ENCODE measurements around the gene AHI1. TPM values are rescaled to one million over a fixed set of nuclear protein-coding genes. Genes with fewer than 3 reads are reported as not detected.
"Not testable (repeated sequence)": the region's sequence is repeated elsewhere in the genome, so short reads cannot be mapped to it uniquely, and the experiment has no call there.

The AHI1 gene
- total RNA-seq, 1 donor from 2014 or later: 5.4 TPM

DNA sequence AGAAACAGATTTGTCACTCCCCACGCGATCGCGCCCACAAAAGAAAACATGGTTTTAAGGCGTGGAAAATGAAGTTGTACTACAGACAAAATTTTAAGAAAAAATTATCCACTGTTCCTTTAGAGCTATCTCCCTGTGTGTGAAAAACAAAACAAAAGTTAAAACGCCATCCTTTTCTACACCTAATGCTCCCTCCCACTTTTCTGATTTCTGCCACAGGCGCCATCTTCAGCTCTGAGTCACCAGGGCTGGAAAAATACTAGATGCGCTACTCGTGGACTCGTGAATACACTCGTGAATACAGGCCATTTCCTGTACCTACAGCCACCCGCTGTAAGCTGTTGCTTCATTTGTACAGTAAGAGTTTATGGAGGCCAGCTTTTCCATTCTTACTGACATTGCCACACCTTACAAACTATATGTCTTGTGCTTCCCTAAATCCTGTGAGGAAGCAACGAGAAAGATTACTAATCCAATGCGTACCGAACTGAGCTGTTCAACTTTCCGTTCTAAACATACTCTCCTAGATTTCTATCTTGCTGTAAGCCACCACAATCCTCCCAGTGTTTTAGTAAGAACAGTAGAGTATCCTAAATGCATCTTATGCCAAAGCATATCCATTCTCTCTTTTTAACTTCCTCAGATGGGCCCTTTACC, 773 bp upstream of the AHI1 start:
- Histone ChIP-seq H3K4me1 (peaks cover 0 to 2% of the 10 kb centered on the region in 2 donors), H3K27ac (peak overlapping the region; percentile 97 to 98), H3K9me3 (no peaks in the 10 kb centered on the region), H3K27me3 (no peaks in the 10 kb centered on the region), H3K36me3 (no peaks in the 10 kb centered on the region), H3K4me3 (peak overlapping the region; percentile 93 to 96)
- intact Hi-C loops (cut with DNase I): loop anchor here (2.0 to 10.0 kb wide), 4 partner anchors 444 to 1716 kb away; partner anchors contain the start of genes HBS1L, IFNGR1, MTFR2 and PEX7
- peak; percentile 44 to 90 for DNase-seq (ENCODE audit: low spot score in 2 of 2)
- TF ChIP-seq, protein P1, sequence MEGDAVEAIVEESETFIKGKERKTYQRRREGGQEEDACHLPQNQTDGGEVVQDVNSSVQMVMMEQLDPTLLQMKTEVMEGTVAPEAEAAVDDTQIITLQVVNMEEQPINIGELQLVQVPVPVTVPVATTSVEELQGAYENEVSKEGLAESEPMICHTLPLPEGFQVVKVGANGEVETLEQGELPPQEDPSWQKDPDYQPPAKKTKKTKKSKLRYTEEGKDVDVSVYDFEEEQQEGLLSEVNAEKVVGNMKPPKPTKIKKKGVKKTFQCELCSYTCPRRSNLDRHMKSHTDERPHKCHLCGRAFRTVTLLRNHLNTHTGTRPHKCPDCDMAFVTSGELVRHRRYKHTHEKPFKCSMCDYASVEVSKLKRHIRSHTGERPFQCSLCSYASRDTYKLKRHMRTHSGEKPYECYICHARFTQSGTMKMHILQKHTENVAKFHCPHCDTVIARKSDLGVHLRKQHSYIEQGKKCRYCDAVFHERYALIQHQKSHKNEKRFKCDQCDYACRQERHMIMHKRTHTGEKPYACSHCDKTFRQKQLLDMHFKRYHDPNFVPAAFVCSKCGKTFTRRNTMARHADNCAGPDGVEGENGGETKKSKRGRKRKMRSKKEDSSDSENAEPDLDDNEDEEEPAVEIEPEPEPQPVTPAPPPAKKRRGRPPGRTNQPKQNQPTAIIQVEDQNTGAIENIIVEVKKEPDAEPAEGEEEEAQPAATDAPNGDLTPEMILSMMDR (IDR thresholded peaks at IDR 0.05): no peak

DNA sequence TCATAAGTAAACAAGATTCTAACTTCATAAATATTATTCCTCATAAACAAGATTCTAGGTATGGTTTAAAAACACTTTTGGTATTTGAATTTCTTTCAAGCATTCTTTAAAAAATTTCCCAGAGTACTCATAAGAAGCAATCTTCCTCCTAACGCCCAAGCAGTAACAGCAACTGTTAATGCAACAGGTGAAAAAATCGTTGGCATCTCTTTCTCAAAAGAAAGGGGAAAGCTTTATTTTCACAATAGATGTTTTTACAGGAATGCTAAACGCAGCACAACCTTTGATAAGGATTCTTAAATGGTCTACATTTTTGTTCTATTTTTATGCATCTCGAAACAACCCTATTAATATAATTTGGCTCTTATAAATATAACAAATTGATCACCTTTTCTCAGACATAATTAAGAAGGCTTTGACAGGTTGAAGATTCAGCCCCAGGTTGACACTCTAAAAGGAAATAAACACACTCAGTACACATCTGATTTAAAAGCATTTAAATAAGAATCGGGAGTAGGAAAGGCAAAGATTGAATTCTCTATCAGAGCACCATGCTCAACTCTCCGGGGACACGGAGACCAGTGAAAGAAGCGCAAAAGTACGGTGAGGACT, 634 bp downstream of the AHI1 start:
- TF ChIP-seq, protein P1 (IDR thresholded peaks at IDR 0.05): no peak
- DNase-seq (ENCODE audit: low spot score in 2 of 2): no peak
- intact Hi-C loops (cut with DNase I): loop anchor here (2.0 to 10.0 kb wide), 4 partner anchors 442 to 1718 kb away; partner anchors contain the start of genes BCLAF1, HBS1L, IFNGR1 and PEX7
- H3K4me3 ChIP-seq: peak overlapping the region; percentile 93 to 96
- no peaks in the 10 kb centered on the region for H3K9me3 ChIP-seq
- H3K36me3 ChIP-seq: no peaks in the 10 kb centered on the region
- H3K4me1 ChIP-seq: peaks cover 0 to 2% of the 10 kb centered on the region in 2 donors
- H3K27ac ChIP-seq: peak overlapping the region; percentile 97 to 98
- no peaks in the 10 kb centered on the region for H3K27me3 ChIP-seq

DNA sequence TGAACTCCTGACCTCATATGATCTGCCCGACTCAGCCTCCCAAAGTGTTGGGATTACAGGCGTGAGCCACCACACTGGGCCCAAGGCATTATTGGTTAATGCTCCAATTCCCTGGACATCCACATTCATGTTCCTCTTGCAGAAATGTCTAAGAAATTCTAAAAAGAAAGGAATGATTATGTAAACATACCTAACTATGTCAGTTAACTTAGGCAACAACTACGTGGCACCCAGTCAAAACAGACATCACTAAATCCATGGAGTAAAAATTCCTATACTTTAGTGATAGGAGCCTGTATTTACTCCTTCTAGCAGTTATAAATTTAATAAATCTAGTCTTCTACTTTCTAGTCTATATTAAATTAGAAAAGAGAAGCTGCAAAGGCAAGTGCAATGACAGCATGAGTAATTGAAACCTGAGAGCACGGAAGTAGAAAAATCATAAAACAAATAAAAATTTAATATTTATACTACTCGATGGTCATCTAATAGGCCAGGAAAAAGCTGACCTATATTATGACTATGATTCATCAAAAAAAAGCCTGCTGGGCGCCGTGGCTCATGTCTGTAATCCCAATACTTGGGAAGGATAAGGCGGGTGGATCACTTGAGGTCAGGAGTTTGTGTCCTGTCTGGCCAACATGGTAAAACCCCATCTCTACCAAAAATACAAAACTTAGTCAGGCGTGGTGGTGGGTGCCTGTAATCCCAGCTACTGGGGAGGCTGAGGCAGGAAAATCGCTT, 4.2 kb downstream of the AHI1 start:
- Histone ChIP-seq H3K4me1 (no peaks in the 10 kb centered on the region), H3K4me3 (no peak overlapping the region), H3K36me3 (peaks cover 18 to 27% of the 10 kb centered on the region in 2 donors), H3K9me3 (no peaks in the 10 kb centered on the region), H3K27ac (no peak overlapping the region), H3K27me3 (no peaks in the 10 kb centered on the region)
- DNase-seq (ENCODE audit: low spot score in 2 of 2): no peak
- TF ChIP-seq, protein P1 (IDR thresholded peaks at IDR 0.05): no peak
- intact Hi-C loops (cut with DNase I): loop anchor here (10.0 kb wide), 2 partner anchors 439 to 1721 kb away; partner anchors contain the start of genes HBS1L and IFNGR1

DNA sequence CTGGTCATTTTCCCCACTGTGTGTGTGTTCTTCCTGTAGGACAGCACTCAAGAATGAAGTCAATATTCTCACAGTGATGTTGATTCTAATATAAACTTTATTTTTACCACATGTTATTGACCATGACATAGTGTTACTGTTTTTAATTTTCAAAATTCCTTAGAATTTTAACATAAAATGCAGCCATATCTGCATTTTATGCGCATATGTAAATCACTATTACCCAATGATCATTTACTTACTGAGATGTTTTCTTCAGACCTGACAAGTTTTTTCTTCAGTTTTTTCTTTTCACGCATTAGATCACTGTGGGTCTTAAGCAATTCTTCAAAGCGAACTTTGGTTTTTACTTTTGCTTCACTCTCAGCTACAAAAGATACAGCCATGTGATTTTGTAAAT, 7.2 kb downstream of the AHI1 start:
- H3K9me3 ChIP-seq: no peaks in the 10 kb centered on the region
- no peaks in the 10 kb centered on the region for H3K4me1 ChIP-seq
- H3K27ac ChIP-seq: no peak overlapping the region
- no peak overlapping the region for H3K4me3 ChIP-seq
- TF ChIP-seq, protein P1 (IDR thresholded peaks at IDR 0.05): no peak
- H3K36me3 ChIP-seq: peaks cover 24 to 43% of the 10 kb centered on the region in 2 donors
- intact Hi-C loops (cut with DNase I): loop anchor here (10.0 kb wide), 2 partner anchors 436 to 1724 kb away; partner anchors contain the start of genes HBS1L and IFNGR1
- DNase-seq (ENCODE audit: low spot score in 2 of 2): no peak
- H3K27me3 ChIP-seq: no peaks in the 10 kb centered on the region

DNA sequence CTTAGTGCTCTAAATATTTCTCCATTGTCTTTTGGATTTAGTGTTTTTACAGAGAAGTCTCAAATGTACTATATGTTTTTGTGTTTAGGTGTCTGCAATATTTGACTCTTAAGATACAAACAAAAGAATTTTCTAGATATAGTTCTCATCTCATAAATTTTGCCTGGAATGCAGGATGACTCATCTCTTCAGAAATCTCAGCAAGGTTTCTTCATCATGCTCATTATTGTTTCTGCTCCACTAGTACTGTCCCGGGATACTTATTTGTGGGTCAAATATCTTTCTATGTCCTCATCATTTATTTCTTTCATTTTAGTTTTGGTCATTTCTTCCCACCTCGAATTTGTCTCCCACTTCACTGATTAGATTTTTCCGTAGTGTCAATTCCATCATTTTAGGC, 9.5 kb downstream of the AHI1 start:
- H3K9me3 ChIP-seq: peaks cover 6 to 17% of the 10 kb centered on the region in 2 donors
- no peaks in the 10 kb centered on the region for H3K4me1 ChIP-seq
- TF ChIP-seq, protein P1 (IDR thresholded peaks at IDR 0.05): no peak
- intact Hi-C loops (cut with DNase I): no loop called here
- H3K27me3 ChIP-seq: no peaks in the 10 kb centered on the region
- H3K27ac ChIP-seq: no peak overlapping the region
- DNase-seq (ENCODE audit: low spot score in 2 of 2): no peak
- H3K36me3 ChIP-seq: peaks cover 39 to 67% of the 10 kb centered on the region in 2 donors
- no peak overlapping the region for H3K4me3 ChIP-seq

DNA sequence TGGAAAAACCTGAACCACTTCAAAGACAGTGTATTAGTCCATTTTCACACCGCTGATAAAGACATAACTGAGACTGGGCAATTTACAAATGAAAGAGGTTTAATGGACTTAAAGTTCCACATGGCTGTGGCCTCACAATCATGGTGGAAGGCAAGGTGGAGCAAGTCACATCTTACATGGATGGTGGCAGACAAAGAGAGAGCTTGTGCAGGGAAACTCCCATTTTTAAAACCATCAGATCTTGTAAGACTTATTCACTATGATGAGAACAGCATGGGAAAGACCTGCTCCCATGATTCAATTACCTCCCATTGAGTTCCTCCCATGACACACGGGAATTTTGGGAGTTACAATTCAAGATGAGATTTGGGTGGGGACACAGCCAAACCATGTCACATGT, 13.6 kb downstream of the AHI1 start:
- H3K27ac ChIP-seq; intact Hi-C loops (cut with DNase I); H3K4me1 ChIP-seq; H3K4me3 ChIP-seq; DNase-seq (ENCODE audit: low spot score in 2 of 2); H3K27me3 ChIP-seq: not testable (repeated sequence)
- H3K9me3 ChIP-seq: peaks cover 13 to 40% of the 10 kb centered on the region in 2 donors
- peaks cover 37 to 75% of the 10 kb centered on the region in 2 donors for H3K36me3 ChIP-seq

Measured in ascending aorta (tissue), 2 donors.